ENCODE data around the gene CIDEA. TPM values are rescaled to one million over a fixed set of nuclear protein-coding genes. Genes with fewer than 3 reads are reported as not detected.
"Not testable (repeated sequence)": the region's sequence is repeated elsewhere in the genome, so short reads cannot be mapped to it uniquely, and the experiment has no call there.

Gene CIDEA
- polyA plus RNA-seq, result not detected
- long read RNA-seq, donor 1, result 0 reads
- long read RNA-seq, donor 2, result 0 reads
- long read RNA-seq, donor 3, result 0 reads
- long read RNA-seq, donor 4, result 0 reads
- long read RNA-seq, donor 5, result 0 reads
- long read RNA-seq, donor 6, result 0 reads
- long read RNA-seq, donor 7, result 0 reads
- long read RNA-seq, donor 8, result 0 reads
- long read RNA-seq, donor 9, result 0 reads
- long read RNA-seq, donor 10, result 0 reads
- long read RNA-seq, donor 11, result 0 reads

GRCh38 chr18:12254136-12254819 lies at the start of gene CIDEA:
Gene CIDEA, plus strand, starts transcription at chr18:12254361. Its CDS starts 23 bp downstream, at chr18:12254384.
- no CpG with 5 or more reads among the region's 69 CpGs for WGBS (ENCODE audit: insufficient coverage, low lambda C conversion rate)
- H3K4me3 ChIP-seq (ENCODE audit: low read length), result no peak within 1 kb of the TSS
- H3K4me1 ChIP-seq (ENCODE audit: control insufficient read depth, insufficient read depth, low read length), result peaks cover 5% of the 10 kb centered on the region
- H3K27me3 ChIP-seq (ENCODE audit: control insufficient read depth, insufficient read depth, low read length), result peaks cover 74% of the 10 kb centered on the region
- no peak within 1 kb of the TSS for H3K27ac ChIP-seq (ENCODE audit: low read length)
- no peaks in the 10 kb centered on the region for H3K36me3 ChIP-seq (ENCODE audit: control insufficient read depth, insufficient read depth, low read length)
- peak in 1 of 2 donors; percentile 7 for DNase-seq
- H3K9me3 ChIP-seq (ENCODE audit: control insufficient read depth, low read depth, low read length), result peaks cover 6% of the 10 kb centered on the region

GRCh38 chr18:12208296-12209153 lies 45.6 kb upstream of the CIDEA start:
- H3K27ac ChIP-seq (ENCODE audit: low read length); H3K4me1 ChIP-seq (ENCODE audit: control insufficient read depth, insufficient read depth, low read length); H3K27me3 ChIP-seq (ENCODE audit: control insufficient read depth, insufficient read depth, low read length); H3K9me3 ChIP-seq (ENCODE audit: control insufficient read depth, low read depth, low read length); H3K4me3 ChIP-seq (ENCODE audit: low read length); H3K36me3 ChIP-seq (ENCODE audit: control insufficient read depth, insufficient read depth, low read length); DNase-seq: not testable (repeated sequence)
- WGBS (ENCODE audit: insufficient coverage, low lambda C conversion rate), result no CpG with 5 or more reads among the region's 18 CpGs

- H3K9me3 ChIP-seq (ENCODE audit: control insufficient read depth, low read depth, low read length); H3K4me3 ChIP-seq (ENCODE audit: low read length); DNase-seq; H3K36me3 ChIP-seq (ENCODE audit: control insufficient read depth, insufficient read depth, low read length); H3K4me1 ChIP-seq (ENCODE audit: control insufficient read depth, insufficient read depth, low read length); H3K27ac ChIP-seq (ENCODE audit: low read length); H3K27me3 ChIP-seq (ENCODE audit: control insufficient read depth, insufficient read depth, low read length): not testable (repeated sequence)
- WGBS (ENCODE audit: insufficient coverage, low lambda C conversion rate), result no CpG with 5 or more reads among the region's 1 CpG
Measured at GRCh38 chr18:12212308-12212707, 41.9 kb upstream of the CIDEA start.

GRCh38 chr18:12214296-12215005 lies 39.7 kb upstream of the CIDEA start:
- not testable (repeated sequence) for DNase-seq; H3K4me3 ChIP-seq (ENCODE audit: low read length); H3K4me1 ChIP-seq (ENCODE audit: control insufficient read depth, insufficient read depth, low read length); H3K27ac ChIP-seq (ENCODE audit: low read length); H3K27me3 ChIP-seq (ENCODE audit: control insufficient read depth, insufficient read depth, low read length); H3K9me3 ChIP-seq (ENCODE audit: control insufficient read depth, low read depth, low read length); H3K36me3 ChIP-seq (ENCODE audit: control insufficient read depth, insufficient read depth, low read length)
- no CpG with 5 or more reads among the region's 1 CpG for WGBS (ENCODE audit: insufficient coverage, low lambda C conversion rate)

GRCh38 chr18:12216471-12216870 lies 37.7 kb upstream of the CIDEA start:
- H3K27ac ChIP-seq (ENCODE audit: low read length); H3K36me3 ChIP-seq (ENCODE audit: control insufficient read depth, insufficient read depth, low read length); H3K9me3 ChIP-seq (ENCODE audit: control insufficient read depth, low read depth, low read length); H3K4me1 ChIP-seq (ENCODE audit: control insufficient read depth, insufficient read depth, low read length); H3K4me3 ChIP-seq (ENCODE audit: low read length); DNase-seq; H3K27me3 ChIP-seq (ENCODE audit: control insufficient read depth, insufficient read depth, low read length): not testable (repeated sequence)
- WGBS (ENCODE audit: insufficient coverage, low lambda C conversion rate), result no CpG with 5 or more reads among the region's 4 CpGs

GRCh38 chr18:12218603-12219002 lies 35.6 kb upstream of the CIDEA start:
- not testable (repeated sequence) for H3K4me1 ChIP-seq (ENCODE audit: control insufficient read depth, insufficient read depth, low read length); H3K36me3 ChIP-seq (ENCODE audit: control insufficient read depth, insufficient read depth, low read length); DNase-seq; H3K27me3 ChIP-seq (ENCODE audit: control insufficient read depth, insufficient read depth, low read length); H3K4me3 ChIP-seq (ENCODE audit: low read length); H3K27ac ChIP-seq (ENCODE audit: low read length); H3K9me3 ChIP-seq (ENCODE audit: control insufficient read depth, low read depth, low read length)
- WGBS (ENCODE audit: insufficient coverage, low lambda C conversion rate), result 60% methylated on average over 2 of the region's 6 CpGs

- not testable (repeated sequence) for H3K27ac ChIP-seq (ENCODE audit: low read length); H3K36me3 ChIP-seq (ENCODE audit: control insufficient read depth, insufficient read depth, low read length); H3K4me1 ChIP-seq (ENCODE audit: control insufficient read depth, insufficient read depth, low read length); H3K4me3 ChIP-seq (ENCODE audit: low read length); H3K9me3 ChIP-seq (ENCODE audit: control insufficient read depth, low read depth, low read length); H3K27me3 ChIP-seq (ENCODE audit: control insufficient read depth, insufficient read depth, low read length); DNase-seq
- no CpG with 5 or more reads among the region's 2 CpGs for WGBS (ENCODE audit: insufficient coverage, low lambda C conversion rate)
Measured at GRCh38 chr18:12222041-12222440, 32.1 kb upstream of the CIDEA start.

- not testable (repeated sequence) for H3K9me3 ChIP-seq (ENCODE audit: control insufficient read depth, low read depth, low read length); H3K4me3 ChIP-seq (ENCODE audit: low read length); H3K27ac ChIP-seq (ENCODE audit: low read length); H3K27me3 ChIP-seq (ENCODE audit: control insufficient read depth, insufficient read depth, low read length); DNase-seq; H3K36me3 ChIP-seq (ENCODE audit: control insufficient read depth, insufficient read depth, low read length); H3K4me1 ChIP-seq (ENCODE audit: control insufficient read depth, insufficient read depth, low read length)
- WGBS (ENCODE audit: insufficient coverage, low lambda C conversion rate), result no CpG with 5 or more reads among the region's 1 CpG
Measured at GRCh38 chr18:12223326-12223725, 30.8 kb upstream of the CIDEA start.

- H3K36me3 ChIP-seq (ENCODE audit: control insufficient read depth, insufficient read depth, low read length); H3K9me3 ChIP-seq (ENCODE audit: control insufficient read depth, low read depth, low read length); H3K4me1 ChIP-seq (ENCODE audit: control insufficient read depth, insufficient read depth, low read length); H3K27ac ChIP-seq (ENCODE audit: low read length); H3K4me3 ChIP-seq (ENCODE audit: low read length); H3K27me3 ChIP-seq (ENCODE audit: control insufficient read depth, insufficient read depth, low read length); DNase-seq: not testable (repeated sequence)
- no CpG with 5 or more reads among the region's 2 CpGs for WGBS (ENCODE audit: insufficient coverage, low lambda C conversion rate)
Measured at GRCh38 chr18:12226807-12227206, 27.4 kb upstream of the CIDEA start.
